HT-29 (cell line): ENCODE results near the gene ILDR2. TPM values are rescaled to one million over a fixed set of nuclear protein-coding genes. Genes with fewer than 3 reads are reported as not detected.
A peak's percentile ranks its signal among the peaks of the same experiment; 100 is the strongest.

Source experiments
- DNase-seq: peaks from one replicate; pipeline ENCODE4 v3.0.0-alpha.2; 2015; ENCODE audit warnings: low spot score
- total RNA-seq: library from RNA; depleted of rRNA; stranded (reverse); fragments of >200 nt; shearing (Covaris generic); gene quantifications from 2 replicates; pipeline ENCODE4 v1.2.3, GENCODE V29; 2014

ILDR2 gene
- total RNA-seq, 1 experiment from 2014 or later, result 0.48 TPM

- DNase-seq, result no peak
Observed at GRCh38 chr1:166924823-166925541, 50.4 kb downstream of the ILDR2 start.

- no peak for DNase-seq
Observed at GRCh38 chr1:166920561-166921475, 54.5 kb downstream of the ILDR2 start.

DNA sequence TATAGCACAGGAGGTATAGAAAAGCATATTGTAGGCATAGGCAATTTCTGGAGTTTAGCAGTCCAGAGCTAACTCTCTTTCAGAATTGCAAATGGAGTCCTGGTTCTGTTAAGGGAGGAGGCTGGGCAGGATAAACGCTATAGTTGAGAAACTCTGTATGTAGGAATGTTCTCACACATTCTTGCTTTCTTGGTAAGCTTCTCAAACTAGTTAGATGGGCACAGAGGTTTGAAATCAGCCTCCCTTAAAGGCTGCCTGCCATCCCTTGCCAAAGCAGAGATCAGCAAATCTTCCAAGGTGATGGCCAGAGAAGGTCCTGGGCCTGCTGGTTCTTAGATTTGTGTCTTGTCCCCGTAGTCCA, 56.4 kb downstream of the ILDR2 start:
- DNase-seq, result no peak

DNA sequence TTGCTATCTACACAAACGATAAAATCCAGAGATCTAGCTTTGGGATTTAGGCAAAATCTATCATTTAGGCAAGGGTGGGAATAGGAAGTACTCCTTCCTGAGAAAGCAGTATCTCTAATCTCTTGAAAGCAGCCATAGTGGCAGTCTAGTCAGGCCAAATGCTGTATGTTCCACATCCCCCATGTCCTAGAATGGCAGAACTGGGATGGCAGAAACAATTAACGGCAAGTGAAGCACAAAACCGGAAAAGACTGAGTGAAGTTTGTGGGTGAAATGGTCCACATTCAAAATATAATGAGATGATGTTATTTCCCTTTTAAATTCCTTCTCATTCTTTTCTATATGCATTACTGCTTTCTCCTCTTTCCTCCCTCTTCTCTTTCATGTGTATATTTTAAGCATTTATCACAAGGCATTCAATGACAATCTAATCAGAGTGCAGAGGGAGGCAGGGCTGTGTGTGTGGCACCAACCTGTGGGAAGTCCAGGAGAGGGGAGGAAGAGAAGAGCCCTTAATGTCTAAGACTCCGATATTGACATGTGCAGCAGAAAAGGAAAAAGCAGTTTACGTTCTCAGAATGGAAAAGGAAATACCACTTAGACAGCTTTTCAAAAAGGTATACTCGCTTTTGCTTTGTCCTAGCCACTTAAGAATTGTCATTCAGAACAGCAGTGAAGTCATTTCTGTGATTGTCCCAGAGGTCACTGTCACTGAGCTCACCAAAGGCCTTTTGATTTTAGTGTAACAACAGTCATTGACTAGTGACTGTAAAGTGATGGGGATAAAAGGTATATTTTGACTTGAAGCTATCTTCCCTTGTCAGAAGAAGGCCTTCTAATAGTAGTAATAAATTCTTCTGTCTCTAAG, 57.0 kb downstream of the ILDR2 start:
- DNase-seq, result no peak

DNA sequence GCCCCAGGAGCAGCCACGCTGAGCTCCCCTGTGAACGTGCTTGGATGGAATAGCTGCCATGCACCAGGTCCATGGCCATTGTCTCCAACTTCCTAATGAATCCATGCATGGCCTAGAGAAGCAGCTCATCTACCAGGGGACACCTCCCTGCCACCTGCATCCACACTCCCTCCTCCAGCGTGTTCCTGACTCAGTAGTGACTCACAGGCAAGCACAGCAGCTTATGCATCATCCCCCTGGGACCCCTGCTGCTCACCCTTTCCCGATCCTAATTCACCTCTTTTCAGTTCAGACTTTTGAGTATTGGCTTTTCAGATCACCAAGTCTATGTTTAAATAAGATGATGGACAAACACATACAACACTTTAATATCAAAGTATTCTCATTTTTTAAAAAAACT, 59.4 kb downstream of the ILDR2 start:
- DNase-seq, result no peak

- DNase-seq, result no peak
Observed at GRCh38 chr1:166915042-166915441, 60.3 kb downstream of the ILDR2 start.

GRCh38 chr1:166914111-166914510, 61.2 kb downstream of the ILDR2 start:
- DNase-seq, result no peak

DNA sequence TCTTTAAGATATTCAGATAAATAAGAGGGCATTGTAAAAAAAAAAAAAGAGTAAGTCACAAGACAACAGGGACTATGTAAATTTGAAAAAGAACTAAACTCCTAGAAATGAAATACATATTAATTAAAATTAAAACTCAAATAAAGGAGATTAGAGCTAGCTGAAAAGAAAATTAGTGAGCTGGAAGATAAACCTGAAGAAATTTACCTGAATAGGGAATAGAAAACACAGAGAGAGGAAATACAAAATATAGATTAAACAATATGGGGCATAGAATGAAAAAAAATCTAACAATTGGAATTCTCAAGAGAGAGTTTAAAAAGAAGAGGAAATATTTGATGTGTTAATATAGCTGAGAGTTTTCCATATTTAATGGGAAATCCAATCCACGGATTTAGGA, 63.7 kb downstream of the ILDR2 start:
- DNase-seq, result no peak

GRCh38 chr1:166910396-166910994, 64.8 kb downstream of the ILDR2 start:
- DNase-seq, result peak; percentile 94

GRCh38 chr1:166908942-166909341, 66.4 kb downstream of the ILDR2 start:
- no peak for DNase-seq

GRCh38 chr1:166907763-166908162, 67.6 kb downstream of the ILDR2 start:
- DNase-seq, result no peak

GRCh38 chr1:166907051-166907450, 68.3 kb downstream of the ILDR2 start:
- no peak for DNase-seq

GRCh38 chr1:166906647-166907046, 68.7 kb downstream of the ILDR2 start:
- no peak for DNase-seq

DNA sequence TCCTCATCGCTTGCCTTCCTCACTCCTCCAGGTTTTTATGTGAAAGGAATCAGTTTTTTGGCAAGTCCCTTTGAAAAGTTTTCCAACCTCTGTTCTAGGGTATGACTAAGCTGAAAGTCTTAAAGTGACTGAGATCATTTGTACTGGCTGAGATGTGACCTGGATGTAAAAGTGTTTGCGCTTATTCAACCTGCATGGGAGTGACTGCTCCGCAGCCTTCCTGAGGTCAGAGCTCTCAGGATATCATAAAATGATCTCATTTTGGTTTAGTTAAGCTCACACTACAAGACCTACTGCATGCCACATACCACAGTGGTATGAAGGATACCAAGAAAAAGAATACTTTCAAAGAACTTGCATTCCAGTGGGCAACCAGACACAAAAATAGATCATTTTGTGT, 69.4 kb downstream of the ILDR2 start:
- DNase-seq, result no peak

- no peak for DNase-seq
Observed at GRCh38 chr1:166905136-166905535, 70.2 kb downstream of the ILDR2 start.

GRCh38 chr1:166903232-166903631, 72.1 kb downstream of the ILDR2 start:
- no peak for DNase-seq

- peak; percentile 22 for DNase-seq
Observed at GRCh38 chr1:166902279-166902678, 73.1 kb downstream of the ILDR2 start.

DNA sequence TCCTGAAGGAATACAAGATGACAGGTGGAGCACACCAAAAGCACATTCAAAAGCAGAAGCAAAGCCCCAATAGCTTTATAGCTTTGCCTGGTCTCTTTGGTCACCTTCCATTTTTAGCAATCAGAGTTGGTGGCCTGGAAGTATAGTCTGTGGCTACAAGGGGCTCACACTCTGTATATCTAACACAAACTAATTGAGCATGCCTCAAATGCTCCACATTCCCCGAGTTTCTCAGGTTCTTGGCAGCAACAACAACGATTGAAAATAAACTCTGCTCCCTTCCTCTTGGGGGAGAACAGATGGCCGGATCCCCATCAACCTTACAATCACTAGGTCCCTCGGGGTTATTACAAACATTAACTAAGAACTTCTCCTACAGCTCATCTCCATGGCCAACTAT, 74.4 kb downstream of the ILDR2 start:
- DNase-seq, result no peak

DNA sequence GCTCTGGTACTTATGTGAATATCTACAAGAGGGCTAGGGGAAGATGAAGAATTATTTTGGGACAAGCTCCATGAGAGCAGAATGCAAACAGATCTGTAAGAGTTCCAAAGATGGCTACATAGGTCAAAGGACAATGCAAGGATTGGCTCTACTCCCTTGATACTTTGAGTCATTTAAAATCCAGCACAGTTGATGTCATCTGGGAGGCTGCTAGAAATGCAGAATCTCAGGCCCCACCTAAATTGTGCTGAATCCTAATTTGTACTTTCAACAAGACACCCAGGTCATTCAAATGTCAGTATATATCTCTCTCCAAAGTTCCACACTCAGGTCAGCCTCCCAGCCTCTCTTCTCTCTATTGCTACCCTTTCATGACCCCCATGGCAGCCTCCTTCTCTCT, 75.6 kb downstream of the ILDR2 start:
- DNase-seq, result no peak

DNA sequence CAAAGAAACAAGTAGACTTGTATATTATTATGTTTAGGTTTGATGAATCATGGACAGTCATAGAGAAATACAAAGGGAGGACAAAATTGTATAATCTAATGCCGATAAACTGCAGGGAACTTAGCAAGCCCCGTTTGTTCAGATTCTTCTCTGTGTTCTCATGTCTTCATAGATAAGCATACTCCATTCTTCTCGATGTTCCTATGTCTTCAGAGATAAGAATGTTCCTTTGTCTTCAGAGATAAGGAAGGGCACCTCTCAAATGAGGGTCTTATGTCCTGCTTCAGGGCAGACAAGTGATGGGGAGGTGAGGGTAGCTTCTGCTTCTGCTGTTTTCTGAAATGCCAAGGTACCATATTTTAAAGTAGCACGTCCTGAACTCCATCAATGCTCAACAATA, 79.6 kb downstream of the ILDR2 start:
- DNase-seq, result no peak

DNA sequence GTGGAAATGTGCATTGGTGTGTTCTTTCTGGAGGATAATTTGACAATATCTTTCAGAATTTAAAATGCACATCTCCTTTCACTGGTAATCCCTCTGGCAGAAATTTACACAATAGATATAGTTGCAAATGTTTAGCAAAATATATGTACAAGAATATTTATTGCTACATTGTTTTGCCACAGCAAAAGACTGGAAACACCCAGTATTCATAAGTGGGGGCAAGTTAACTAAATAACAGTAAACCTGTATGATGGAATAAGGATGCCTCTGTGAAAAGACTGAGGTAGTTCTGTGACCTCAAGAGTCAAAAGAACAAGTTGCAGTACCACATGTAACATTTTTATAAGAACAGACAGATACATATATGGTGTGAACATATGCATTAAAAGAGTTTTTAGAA, 85.6 kb downstream of the ILDR2 start:
- no peak for DNase-seq
